Sigmoid colon (tissue), 7 donors: ENCODE data around the gene ATP1A2. TPM values are rescaled to one million over a fixed set of nuclear protein-coding genes. Genes with fewer than 3 reads are reported as not detected.

Source experiments
- DNase-seq: peaks from one replicate; pipeline ENCODE4 v3.0.0-alpha.2; 2019
- H3K27ac ChIP-seq, 4 donors: fragments of 200-600 bp; sonication (generic); one replicate each; pipeline ENCODE4 v1.5.1; 2016 to 2019; ENCODE audit warnings: mild to moderate bottlenecking in 1 of 4
- H3K27me3 ChIP-seq, 3 donors: fragments of 200-600 bp; sonication (generic); one replicate each; pipeline ENCODE4 v1.5.1; 2019; ENCODE audit warnings: mild to moderate bottlenecking in 1 of 3
- H3K36me3 ChIP-seq, 4 donors: fragments of 200-600 bp; sonication (generic); one replicate each; pipeline ENCODE4 v1.5.1; 2016 to 2019
- H3K4me1 ChIP-seq, 4 donors: fragments of 200-600 bp; sonication (generic); one replicate each; pipeline ENCODE4 v1.5.1; 2017 to 2019
- H3K4me3 ChIP-seq, 4 donors: fragments of 200-600 bp; sonication (generic); one replicate each; pipeline ENCODE4 v1.5.1; 2017 to 2019; ENCODE audit warnings: mild to moderate bottlenecking in 2 of 4, moderate library complexity in 1 of 4
- H3K9me3 ChIP-seq, 4 donors: fragments of 200-600 bp in 3 of 4; sonication (generic) in 3 of 4; one replicate each; pipeline versions ENCODE4 v1.5.1 to v1.6.1; 2013 to 2019
- EP300 ChIP-seq, 4 donors: sonication (generic); formaldehyde crosslinking; IDR thresholded peaks; one replicate each; pipeline ENCODE4 v1.6.1; 2017; ENCODE audit warnings: antibody characterized with exemption in 4 of 4
- POLR2A ChIP-seq, 2 donors: fragments of 450-650 bp; IDR thresholded peaks; one replicate each; pipeline ENCODE4 v1.6.1; 2016; ENCODE audit warnings: antibody characterized with exemption in 2 of 2, mild to moderate bottlenecking in 2 of 2, moderate library complexity in 2 of 2
- POLR2AphosphoS5 ChIP-seq, 4 donors: sonication (generic); formaldehyde crosslinking; IDR thresholded peaks; one replicate each; pipeline ENCODE4 v1.6.1; 2017; ENCODE audit warnings: antibody characterized with exemption in 4 of 4
- intact Hi-C: fragments of 100-400 bp; cut with DNase I; formaldehyde crosslinking; loops from one replicate; pipeline ENCODE4 v1.15.1; 2023
- polyA plus RNA-seq, 3 donors: library from polyadenylated mRNA; stranded (reverse); fragments of 200-250 nt; gene quantifications; one replicate each; pipeline ENCODE4 v1.2.3, GENCODE V29; 2013
- total RNA-seq, 4 donors: library from RNA; depleted of rRNA; stranded (reverse); fragments of >200 nt; gene quantifications; one replicate each; pipeline ENCODE4 v1.1.0, GENCODE V29; 2016
- TF ChIP-seq, protein P1 (sequence below), 4 experiments: fragments of 450-650 bp in 3 of 4; fragments of 200-600 bp in 1 of 4; IDR thresholded peaks; one replicate each; pipeline ENCODE4 v1.5.1; 2016 to 2019; ENCODE audit warnings: antibody characterized with exemption in 4 of 4, mild to moderate bottlenecking in 3 of 4, moderate library complexity in 2 of 4
- donor health status: healthy with polysubstance abuse.
- donor health status: Bipolar disorder and iron deficiency.
- donor health status: healthy.

Gene ATP1A2
- total and polyA plus RNA-seq, 7 donors = 0.92 to 153 (median 60.7) TPM

GRCh38 chr1:160192234-160192633, 76.7 kb downstream of the ATP1A2 start:
- DNase-seq = no peak
- Histone ChIP-seq H3K27ac (peak overlapping the region in 1 of 4 donors; percentile 46), H3K4me3 (no peak overlapping the region), H3K36me3 (no peaks in the 10 kb centered on the region), H3K9me3 (no peaks in the 10 kb centered on the region), H3K4me1 (peaks cover 0 to 37% (median 31%) of the 10 kb centered on the region in 4 donors), H3K27me3 (no peaks in the 10 kb centered on the region)
- intact Hi-C loops = loop anchor here (2.0 kb wide), 2 partner anchors 59 to 99 kb away; no protein-coding TSS in a partner anchor
- TF ChIP-seq EP300 (IDR thresholded peaks at IDR 0.05) (no peak), POLR2AphosphoS5 (IDR thresholded peaks at IDR 0.05) (no peak), POLR2A (IDR thresholded peaks at IDR 0.05) (no peak)
- TF ChIP-seq, protein P1, sequence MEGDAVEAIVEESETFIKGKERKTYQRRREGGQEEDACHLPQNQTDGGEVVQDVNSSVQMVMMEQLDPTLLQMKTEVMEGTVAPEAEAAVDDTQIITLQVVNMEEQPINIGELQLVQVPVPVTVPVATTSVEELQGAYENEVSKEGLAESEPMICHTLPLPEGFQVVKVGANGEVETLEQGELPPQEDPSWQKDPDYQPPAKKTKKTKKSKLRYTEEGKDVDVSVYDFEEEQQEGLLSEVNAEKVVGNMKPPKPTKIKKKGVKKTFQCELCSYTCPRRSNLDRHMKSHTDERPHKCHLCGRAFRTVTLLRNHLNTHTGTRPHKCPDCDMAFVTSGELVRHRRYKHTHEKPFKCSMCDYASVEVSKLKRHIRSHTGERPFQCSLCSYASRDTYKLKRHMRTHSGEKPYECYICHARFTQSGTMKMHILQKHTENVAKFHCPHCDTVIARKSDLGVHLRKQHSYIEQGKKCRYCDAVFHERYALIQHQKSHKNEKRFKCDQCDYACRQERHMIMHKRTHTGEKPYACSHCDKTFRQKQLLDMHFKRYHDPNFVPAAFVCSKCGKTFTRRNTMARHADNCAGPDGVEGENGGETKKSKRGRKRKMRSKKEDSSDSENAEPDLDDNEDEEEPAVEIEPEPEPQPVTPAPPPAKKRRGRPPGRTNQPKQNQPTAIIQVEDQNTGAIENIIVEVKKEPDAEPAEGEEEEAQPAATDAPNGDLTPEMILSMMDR (IDR thresholded peaks at IDR 0.05) = no peak

Other genes with a start within 250 kb of the ATP1A2 start
- gene CFAP45, start 215.6 kb upstream of the ATP1A2 start, total RNA-seq = 1 to 10 TPM in 1 of 4 donors, under 1 TPM in 1, not detected in 2; 0.81 to 1.8 TPM
- 1 to 10 TPM in 1 of 3 donors, under 1 TPM in 1, not detected in 1; 0.29 to 1.2 TPM for gene CFAP45, start 215.6 kb upstream of the ATP1A2 start, polyA plus RNA-seq
- 100 to 1,000 TPM in 2 of 4 donors, 10 to 100 TPM in 2; 88.8 to 109 (median 99.0) TPM for gene TAGLN2, start 190.3 kb upstream of the ATP1A2 start, total RNA-seq
- gene TAGLN2, start 190.3 kb upstream of the ATP1A2 start, polyA plus RNA-seq = 100 to 1,000 TPM; 383 to 770 (median 531) TPM
- gene IGSF9, start 170.1 kb upstream of the ATP1A2 start, total RNA-seq = under 1 TPM in 1 of 4 donors, not detected in 3; under 0.01 TPM
- 10 to 100 TPM in 2 of 3 donors, 1 to 10 TPM in 1; 6.9 to 16.3 (median 11.4) TPM for gene IGSF9, start 170.1 kb upstream of the ATP1A2 start, polyA plus RNA-seq
- gene SLAMF9, start 161.5 kb upstream of the ATP1A2 start, total RNA-seq = not detected
- gene SLAMF9, start 161.5 kb upstream of the ATP1A2 start, polyA plus RNA-seq = under 1 TPM in 1 of 3 donors, not detected in 2; 0.15 TPM
- gene PIGM, start 83.8 kb upstream of the ATP1A2 start, total RNA-seq = 1 to 10 TPM; 3.3 to 4.7 (median 4.5) TPM
- gene PIGM, start 83.8 kb upstream of the ATP1A2 start, polyA plus RNA-seq = 1 to 10 TPM in 1 of 3 donors, under 1 TPM in 2; 0.60 to 3.6 (median 0.69) TPM
- under 1 TPM in 2 of 4 donors, not detected in 2; 0.27 to 0.36 TPM for gene KCNJ10, start 45.6 kb upstream of the ATP1A2 start, total RNA-seq
- 1 to 10 TPM in 1 of 3 donors, under 1 TPM in 1, not detected in 1; 0.23 to 1.3 TPM for gene KCNJ10, start 45.6 kb upstream of the ATP1A2 start, polyA plus RNA-seq
- under 1 TPM; under 0.01 to 0.36 (median 0.27) TPM for gene KCNJ9, start 34.2 kb upstream of the ATP1A2 start, total RNA-seq
- under 1 TPM in 1 of 3 donors, not detected in 2; 0.22 TPM for gene KCNJ9, start 34.2 kb upstream of the ATP1A2 start, polyA plus RNA-seq
- gene IGSF8, start 17.1 kb upstream of the ATP1A2 start, total RNA-seq = 10 to 100 TPM; 11.1 to 11.4 (median 11.3) TPM
- 10 to 100 TPM in 1 of 3 donors, 1 to 10 TPM in 2; 4.8 to 34.9 (median 7.2) TPM for gene IGSF8, start 17.1 kb upstream of the ATP1A2 start, polyA plus RNA-seq
- 1 to 10 TPM in 1 of 4 donors, under 1 TPM in 1, not detected in 2; 0.27 to 3.0 TPM for gene ATP1A4, start 35.8 kb downstream of the ATP1A2 start, total RNA-seq
- under 1 TPM in 1 of 3 donors, not detected in 2; 0.22 TPM for gene ATP1A4, start 35.8 kb downstream of the ATP1A2 start, polyA plus RNA-seq
- 1 to 10 TPM in 3 of 4 donors, under 1 TPM in 1; 0.66 to 9.4 (median 2.4) TPM for gene CASQ1, start 74.8 kb downstream of the ATP1A2 start, total RNA-seq
- gene CASQ1, start 74.8 kb downstream of the ATP1A2 start, polyA plus RNA-seq = under 1 TPM in 2 of 3 donors, not detected in 1; 0.28 to 0.60 TPM
- 100 to 1,000 TPM in 1 of 4 donors, 10 to 100 TPM in 3; 65.7 to 126 (median 88.8) TPM for gene PEA15, start 89.6 kb downstream of the ATP1A2 start, total RNA-seq
- gene PEA15, start 89.6 kb downstream of the ATP1A2 start, polyA plus RNA-seq = 100 to 1,000 TPM in 2 of 3 donors, 10 to 100 TPM in 1; 42.5 to 113 (median 109) TPM
- gene DCAF8, start 146.8 kb downstream of the ATP1A2 start, total RNA-seq = 100 to 1,000 TPM; 138 to 184 (median 147) TPM
- 10 to 100 TPM; 28.2 to 76.1 (median 44.4) TPM for gene DCAF8, start 146.8 kb downstream of the ATP1A2 start, polyA plus RNA-seq
- gene PEX19, start 169.4 kb downstream of the ATP1A2 start, total RNA-seq = 10 to 100 TPM; 49.0 to 57.4 (median 53.0) TPM
- gene PEX19, start 169.4 kb downstream of the ATP1A2 start, polyA plus RNA-seq = 10 to 100 TPM; 25.6 to 42.0 (median 35.4) TPM
- gene COPA, start 227.5 kb downstream of the ATP1A2 start, total RNA-seq = 100 to 1,000 TPM in 1 of 4 donors, 10 to 100 TPM in 3; 93.8 to 117 (median 96.5) TPM
- gene COPA, start 227.5 kb downstream of the ATP1A2 start, polyA plus RNA-seq = 10 to 100 TPM; 62.5 to 76.0 (median 68.7) TPM
- gene NCSTN, start 227.6 kb downstream of the ATP1A2 start, total RNA-seq = 10 to 100 TPM; 30.3 to 46.7 (median 39.0) TPM
- gene NCSTN, start 227.6 kb downstream of the ATP1A2 start, polyA plus RNA-seq = 10 to 100 TPM; 12.0 to 55.6 (median 19.4) TPM